Panc1 (cell line): ENCODE results near the gene MMP28. TPM values are rescaled to one million over a fixed set of nuclear protein-coding genes. Genes with fewer than 3 reads are reported as not detected.

ENCODE experiments used
- ATAC-seq: fragments of 200-7000 bp; cut with Tn5 transposase; 2 replicates; pipeline ENCODE4 v1.9.1; 2020; ENCODE audit warnings: mild to moderate bottlenecking, moderate library complexity
- BruUV-seq: library from RNA; stranded (reverse); fragments of 400-500 nt; replicated peaks from 2 replicates; lab custom pipeline; 2021; lab: Mats Ljungman, UMichigan
- CTCF ChIA-PET: fragments of 300-600 bp; sonication (Branson Sonifier 250); formaldehyde crosslinking; loops from one replicate; lab custom pipeline; 2022; ENCODE audit warnings: antibody characterized with exemption; lab: Charles Lee
- POLR2A ChIA-PET: fragments of 300-600 bp; sonication (Branson Sonifier 250); formaldehyde crosslinking; loops from one replicate; lab custom pipeline; 2022; ENCODE audit warnings: antibody characterized with exemption; lab: Charles Lee
- DNase-seq: peaks from one replicate; pipeline ENCODE4 v3.0.0-alpha.2; 2010; ENCODE audit warnings: low read depth, low spot score
- H3K27ac ChIP-seq: 2 replicates; pipeline ENCODE4 v1.5.1; 2011; ENCODE audit warnings: mild to moderate bottlenecking, low read length, inconsistent platforms
- H3K27me3 ChIP-seq: fragments of 200-500 bp; sonication (Bioruptor generic); 2 replicates; pipeline ENCODE4 v1.6.0; 2014; ENCODE audit warnings: low read length, inconsistent platforms; ENCODE audit not compliant: control insufficient read depth, insufficient read depth
- H3K36me3 ChIP-seq: fragments of 200-500 bp; sonication (Bioruptor generic); 2 replicates; pipeline ENCODE4 v1.5.1; 2014; ENCODE audit warnings: inconsistent platforms, mild to moderate bottlenecking, low read length, moderate library complexity; ENCODE audit not compliant: control insufficient read depth, insufficient read depth
- H3K4me1 ChIP-seq: 2 replicates; pipeline ENCODE4 v1.5.1; 2011; ENCODE audit warnings: inconsistent platforms, mild to moderate bottlenecking, low read length, moderate library complexity; ENCODE audit not compliant: control insufficient read depth, insufficient read depth
- H3K4me3 ChIP-seq, 2 experiments: 2 replicates each; pipeline ENCODE4 v1.5.1; 2011 to 2012; ENCODE audit warnings: low read depth in 2 of 2, low read length in 2 of 2, mild to moderate bottlenecking in 2 of 2, inconsistent platforms in 1 of 2, moderate library complexity in 1 of 2
- H3K9me3 ChIP-seq: fragments of 200-500 bp; sonication (Bioruptor generic); 2 replicates; pipeline ENCODE4 v1.5.1; 2014; ENCODE audit warnings: low read depth, mild to moderate bottlenecking, inconsistent platforms, low read length, moderate library complexity; ENCODE audit not compliant: control insufficient read depth, insufficient read depth
- POLR2AphosphoS5 ChIP-seq: IDR thresholded peaks from 2 replicates; pipeline ENCODE4 v1.6.1; 2012; ENCODE audit warnings: mild to moderate bottlenecking, low read depth, low read length, moderate library complexity
- SIN3A ChIP-seq: IDR thresholded peaks from 2 replicates; pipeline ENCODE4 v1.6.1; 2012; ENCODE audit warnings: low read depth, mild to moderate bottlenecking, low read length, moderate library complexity, borderline replicate concordance; ENCODE audit not compliant: insufficient read depth
- TCF7L2 ChIP-seq: IDR thresholded peaks from 2 replicates; pipeline ENCODE4 v1.6.1; 2011; ENCODE audit warnings: mild to moderate bottlenecking, low read depth, low read length, inconsistent platforms
- in situ Hi-C: cut with HindIII; loops from 2 replicates; pipeline ENCODE4 v1.10.0; 2016; ENCODE audit warnings: low sequenced_read_pairs, low pct_unique_long_range_greater_than_20kb
- intact Hi-C: fragments of 100-400 bp; cut with micrococcal nuclease; formaldehyde crosslinking; loops from one replicate; pipeline ENCODE4 v1.10.0; 2022; ENCODE audit not compliant: unreplicated experiment
- total RNA-seq: library from RNA; stranded (reverse); gene quantifications from one replicate; pipeline ENCODE4 v1.2.1, GENCODE V29; 2021; ENCODE audit not compliant: unreplicated experiment
- TF ChIP-seq, protein P1 (sequence below), 2 experiments: IDR thresholded peaks; 2 replicates each; pipeline ENCODE4 v1.6.1; 2011 to 2012; ENCODE audit warnings: low read depth in 2 of 2, control low read depth in 1 of 2, low read length in 1 of 2, mild to moderate bottlenecking in 1 of 2, moderate library complexity in 1 of 2; ENCODE audit not compliant: insufficient read depth in 1 of 2
- TF ChIP-seq, protein P2 (sequence below): fragments of 450-650 bp; IDR thresholded peaks from 2 replicates; pipeline ENCODE4 v1.5.1; 2017; ENCODE audit warnings: mild to moderate bottlenecking

Gene MMP28
- total RNA-seq, 1 experiment from 2014 or later = 1.6 TPM

DNA sequence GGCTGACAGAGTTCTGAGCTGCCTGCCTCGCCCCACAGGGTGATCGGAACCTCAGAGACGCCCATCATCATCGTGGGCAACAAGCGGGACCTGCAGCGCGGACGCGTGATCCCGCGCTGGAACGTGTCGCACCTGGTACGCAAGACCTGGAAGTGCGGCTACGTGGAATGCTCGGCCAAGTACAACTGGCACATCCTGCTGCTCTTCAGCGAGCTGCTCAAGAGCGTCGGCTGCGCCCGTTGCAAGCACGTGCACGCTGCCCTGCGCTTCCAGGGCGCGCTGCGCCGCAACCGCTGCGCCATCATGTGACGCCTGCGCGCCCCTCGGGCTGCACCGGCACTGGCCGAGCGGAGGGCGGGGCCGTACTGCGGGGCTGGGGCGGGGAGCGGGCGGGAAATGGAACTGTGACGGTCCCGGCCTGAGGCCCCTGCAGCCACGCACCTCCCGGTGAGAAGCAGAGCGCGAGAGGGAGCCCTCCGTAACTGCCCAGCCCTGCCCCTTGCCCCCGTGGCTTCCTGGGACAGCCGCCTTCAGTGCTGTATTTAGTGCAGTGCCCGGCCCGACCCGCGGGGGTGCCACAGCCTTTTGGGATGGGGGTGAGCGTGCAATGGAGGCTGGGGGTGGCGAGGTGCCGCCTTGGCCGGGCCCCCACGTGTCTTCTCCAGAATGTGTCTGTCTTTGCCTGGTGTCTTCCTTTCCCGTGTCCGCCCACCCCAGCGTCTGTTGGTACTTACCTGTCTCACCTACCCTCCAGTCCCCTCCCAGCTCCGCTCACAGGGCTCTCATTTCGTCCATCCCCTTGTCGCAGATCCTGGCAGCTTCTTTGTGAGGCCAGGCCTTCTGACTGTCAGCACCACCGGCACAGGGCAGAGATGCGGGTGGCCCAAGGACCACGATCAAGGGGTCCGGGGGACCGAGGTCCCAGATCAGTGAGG is 54.2 kb downstream of the MMP28 start:
- in situ Hi-C loops = no loop called here
- no peaks in the 10 kb centered on the region for H3K27me3 ChIP-seq
- H3K9me3 ChIP-seq = no peaks in the 10 kb centered on the region
- no peak overlapping the region for H3K4me3 ChIP-seq
- ChIA-PET CTCF (no interaction called here), POLR2A (interaction anchor here (0.7 kb wide), 1 partner anchor 68 kb away, joined by 3 read pairs; no protein-coding TSS in a partner anchor)
- intact Hi-C loops = no loop called here
- DNase-seq (no peak), ATAC-seq (peak; percentile 33)
- TF ChIP-seq SIN3A = no peak
- no peak for TF ChIP-seq POLR2AphosphoS5
- TF ChIP-seq, protein P1, sequence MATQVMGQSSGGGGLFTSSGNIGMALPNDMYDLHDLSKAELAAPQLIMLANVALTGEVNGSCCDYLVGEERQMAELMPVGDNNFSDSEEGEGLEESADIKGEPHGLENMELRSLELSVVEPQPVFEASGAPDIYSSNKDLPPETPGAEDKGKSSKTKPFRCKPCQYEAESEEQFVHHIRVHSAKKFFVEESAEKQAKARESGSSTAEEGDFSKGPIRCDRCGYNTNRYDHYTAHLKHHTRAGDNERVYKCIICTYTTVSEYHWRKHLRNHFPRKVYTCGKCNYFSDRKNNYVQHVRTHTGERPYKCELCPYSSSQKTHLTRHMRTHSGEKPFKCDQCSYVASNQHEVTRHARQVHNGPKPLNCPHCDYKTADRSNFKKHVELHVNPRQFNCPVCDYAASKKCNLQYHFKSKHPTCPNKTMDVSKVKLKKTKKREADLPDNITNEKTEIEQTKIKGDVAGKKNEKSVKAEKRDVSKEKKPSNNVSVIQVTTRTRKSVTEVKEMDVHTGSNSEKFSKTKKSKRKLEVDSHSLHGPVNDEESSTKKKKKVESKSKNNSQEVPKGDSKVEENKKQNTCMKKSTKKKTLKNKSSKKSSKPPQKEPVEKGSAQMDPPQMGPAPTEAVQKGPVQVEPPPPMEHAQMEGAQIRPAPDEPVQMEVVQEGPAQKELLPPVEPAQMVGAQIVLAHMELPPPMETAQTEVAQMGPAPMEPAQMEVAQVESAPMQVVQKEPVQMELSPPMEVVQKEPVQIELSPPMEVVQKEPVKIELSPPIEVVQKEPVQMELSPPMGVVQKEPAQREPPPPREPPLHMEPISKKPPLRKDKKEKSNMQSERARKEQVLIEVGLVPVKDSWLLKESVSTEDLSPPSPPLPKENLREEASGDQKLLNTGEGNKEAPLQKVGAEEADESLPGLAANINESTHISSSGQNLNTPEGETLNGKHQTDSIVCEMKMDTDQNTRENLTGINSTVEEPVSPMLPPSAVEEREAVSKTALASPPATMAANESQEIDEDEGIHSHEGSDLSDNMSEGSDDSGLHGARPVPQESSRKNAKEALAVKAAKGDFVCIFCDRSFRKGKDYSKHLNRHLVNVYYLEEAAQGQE (IDR thresholded peaks at IDR 0.05; ENCODE audit: insufficient read depth in 1 of 2, low read depth in 2 of 2, low read length in 1 of 2) = no peak
- no peak for TF ChIP-seq TCF7L2
- TF ChIP-seq, protein P2, sequence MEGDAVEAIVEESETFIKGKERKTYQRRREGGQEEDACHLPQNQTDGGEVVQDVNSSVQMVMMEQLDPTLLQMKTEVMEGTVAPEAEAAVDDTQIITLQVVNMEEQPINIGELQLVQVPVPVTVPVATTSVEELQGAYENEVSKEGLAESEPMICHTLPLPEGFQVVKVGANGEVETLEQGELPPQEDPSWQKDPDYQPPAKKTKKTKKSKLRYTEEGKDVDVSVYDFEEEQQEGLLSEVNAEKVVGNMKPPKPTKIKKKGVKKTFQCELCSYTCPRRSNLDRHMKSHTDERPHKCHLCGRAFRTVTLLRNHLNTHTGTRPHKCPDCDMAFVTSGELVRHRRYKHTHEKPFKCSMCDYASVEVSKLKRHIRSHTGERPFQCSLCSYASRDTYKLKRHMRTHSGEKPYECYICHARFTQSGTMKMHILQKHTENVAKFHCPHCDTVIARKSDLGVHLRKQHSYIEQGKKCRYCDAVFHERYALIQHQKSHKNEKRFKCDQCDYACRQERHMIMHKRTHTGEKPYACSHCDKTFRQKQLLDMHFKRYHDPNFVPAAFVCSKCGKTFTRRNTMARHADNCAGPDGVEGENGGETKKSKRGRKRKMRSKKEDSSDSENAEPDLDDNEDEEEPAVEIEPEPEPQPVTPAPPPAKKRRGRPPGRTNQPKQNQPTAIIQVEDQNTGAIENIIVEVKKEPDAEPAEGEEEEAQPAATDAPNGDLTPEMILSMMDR = no peak
- H3K27ac ChIP-seq = no peak overlapping the region
- no TSS peak for BruUV-seq
- no peaks in the 10 kb centered on the region for H3K36me3 ChIP-seq
- no peaks in the 10 kb centered on the region; the same call in 1 of the 2 replicates for H3K4me1 ChIP-seq

DNA sequence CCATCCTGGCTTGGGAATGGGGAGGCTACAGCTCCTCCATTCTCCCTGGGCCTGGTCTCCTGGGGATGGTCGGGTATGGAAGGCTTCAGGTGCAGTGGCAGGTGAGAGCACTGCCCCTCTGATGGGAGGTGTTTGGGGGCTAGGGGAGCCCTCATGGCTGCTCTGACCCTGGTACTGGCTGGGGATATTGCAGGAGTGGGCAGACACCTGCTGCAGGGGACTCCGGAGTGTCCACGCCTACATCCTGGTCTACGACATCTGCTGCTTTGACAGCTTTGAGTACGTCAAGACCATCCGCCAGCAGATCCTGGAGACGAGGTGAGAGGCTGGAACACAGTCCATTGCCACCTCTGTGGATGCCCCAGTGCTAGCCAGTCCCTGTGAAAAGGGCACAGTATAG is 55.2 kb downstream of the MMP28 start:
- Histone ChIP-seq H3K9me3 (no peaks in the 10 kb centered on the region), H3K4me3 (no peak overlapping the region), H3K27ac (no peak overlapping the region), H3K36me3 (no peaks in the 10 kb centered on the region), H3K27me3 (no peaks in the 10 kb centered on the region), H3K4me1 (no peaks in the 10 kb centered on the region; the same call in 1 of the 2 replicates)
- intact Hi-C loops (no loop called here), in situ Hi-C loops (no loop called here)
- ChIA-PET CTCF (interaction anchor here (0.9 kb wide), 1 partner anchor 11 kb away, joined by 4 read pairs; no protein-coding TSS in a partner anchor), POLR2A (interaction anchor here (0.6 kb wide), 1 partner anchor 34 kb away, joined by 3 read pairs; no protein-coding TSS in a partner anchor)
- no peak for DNase-seq
- no peak for TF ChIP-seq TCF7L2
- TF ChIP-seq, protein P1 (IDR thresholded peaks at IDR 0.05; ENCODE audit: insufficient read depth in 1 of 2, low read depth in 2 of 2, low read length in 1 of 2) = no peak
- no peak for TF ChIP-seq POLR2AphosphoS5
- TF ChIP-seq, protein P2 = no peak
- no peak for TF ChIP-seq SIN3A
- BruUV-seq = no TSS peak
- ATAC-seq = no peak
